K562 treated with DMSO at 1 percent for 12 hours (cell line): ENCODE data around the gene TRIM31. TPM values are rescaled to one million over a fixed set of nuclear protein-coding genes. Genes with fewer than 3 reads are reported as not detected.

ENCODE experiments used
- total RNA-seq: library from RNA; unstranded; fragments of 300-600 nt; gene quantifications from 2 replicates; pipeline ENCODE4 v1.2.3, GENCODE V29; 2022; ENCODE audit not compliant: insufficient read depth

TRIM31 gene
- total RNA-seq: not detected in 2 replicates

DNA sequence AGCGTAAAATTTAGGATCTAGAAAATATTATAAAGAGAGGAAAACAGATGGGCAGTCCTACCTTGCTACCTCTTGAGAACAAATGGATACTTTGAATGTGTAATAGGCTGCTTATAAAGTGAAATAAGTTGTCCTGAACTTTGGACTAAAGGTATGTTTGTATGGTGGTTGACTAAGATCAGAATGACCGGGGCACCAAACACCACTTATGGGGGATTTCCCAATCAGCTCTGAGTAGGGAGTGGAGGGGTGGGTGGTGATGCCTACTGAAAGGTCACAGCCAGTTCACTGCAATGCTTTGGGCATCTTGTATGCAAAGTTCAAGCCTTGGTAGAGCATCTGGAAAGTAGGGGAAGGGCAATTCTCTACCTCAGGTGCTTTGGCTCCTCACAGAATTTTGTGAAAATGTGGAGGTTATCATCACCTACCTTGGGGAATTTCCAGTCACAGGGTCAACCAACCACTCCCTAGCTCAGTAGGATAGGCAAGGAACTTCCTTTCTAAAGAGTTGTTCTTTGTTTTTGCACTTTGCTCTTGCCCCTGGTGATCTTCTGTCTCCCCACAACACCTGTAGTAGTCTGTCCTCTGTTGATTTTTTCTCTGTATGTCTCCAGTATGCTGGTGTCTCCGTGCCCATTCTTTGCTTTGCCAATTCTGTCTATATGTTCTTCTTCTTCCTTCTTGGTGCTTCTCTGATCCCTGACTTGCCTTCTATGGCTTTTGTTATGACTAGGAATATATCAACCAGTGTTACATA lies at the start of gene TRIM31:
TSS of gene TRIM31 (minus strand) at position 88 of the 757 bp plus-strand sequence. CDS start 285 bp downstream, outside the sequence.

GRCh38 chr6:30160785-30161531 lies 48.1 kb upstream of the TRIM31 start, which contains the start of gene TRIM10:
Gene TRIM10, minus strand, starts transcription at chr6:30161211. Its CDS starts 353 bp downstream, at chr6:30160858.

DNA sequence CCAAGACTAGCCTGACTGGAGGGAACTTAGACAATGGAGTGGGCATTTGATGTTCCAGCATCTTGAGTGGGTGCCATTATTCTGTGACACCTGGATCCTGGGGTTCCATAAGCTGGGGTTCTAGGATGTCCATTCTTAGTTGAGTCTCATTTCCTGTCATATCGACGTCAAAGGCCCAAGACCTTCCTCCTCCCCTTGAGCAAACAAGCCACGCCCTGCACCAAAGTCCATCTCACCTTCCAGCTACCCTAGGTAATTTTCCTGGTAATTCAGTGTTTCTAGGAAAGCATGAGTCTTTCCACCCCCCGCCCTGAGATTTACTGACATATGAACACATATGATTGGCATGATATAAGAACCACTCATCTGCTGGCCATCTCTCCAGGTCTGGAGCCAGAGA lies 22.9 kb upstream of the TRIM31 start, which contains the start of gene TRIM40:
TSS of gene TRIM40 (plus strand) at position 384 of the 400 bp plus-strand sequence. CDS start 897 bp downstream, outside the sequence.

DNA sequence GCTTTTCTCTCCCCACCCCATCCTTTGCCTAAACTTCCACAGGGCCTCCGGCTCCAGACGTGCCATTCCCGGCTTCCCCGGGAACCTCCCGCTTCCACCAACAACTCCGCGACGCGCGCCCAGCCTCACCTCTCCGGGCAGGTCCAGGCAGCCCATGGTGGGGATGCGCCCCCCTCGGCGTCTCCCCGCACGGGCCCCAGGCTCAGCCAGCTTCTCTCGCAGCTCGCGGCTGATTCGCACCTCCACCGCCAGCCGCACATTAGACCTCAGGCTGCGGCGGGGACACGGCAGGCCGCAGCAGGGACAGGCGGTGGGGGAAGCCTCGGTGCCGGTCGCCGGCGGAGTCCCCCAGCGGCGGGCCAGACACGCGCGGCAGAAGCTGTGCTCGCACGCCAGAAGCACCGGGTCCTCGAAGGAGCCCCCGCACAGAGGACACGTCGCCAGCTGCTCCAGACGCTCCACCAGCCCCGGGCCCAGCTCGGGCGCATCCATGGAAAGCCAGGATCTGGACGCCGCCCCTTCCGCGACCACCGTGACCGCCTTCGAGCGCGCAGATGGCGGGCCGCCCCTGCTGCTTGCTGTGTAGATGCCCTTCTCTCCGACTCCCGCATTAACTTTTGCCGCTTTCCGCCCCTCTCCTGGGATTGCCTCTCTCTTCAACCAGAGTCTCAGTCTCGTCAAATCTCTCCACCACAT lies 37.6 kb downstream of the TRIM31 start, which contains the start of gene RNF39:
TSS of gene RNF39 (minus strand) at position 676 of the 696 bp plus-strand sequence. CDS start at position 492, 184 bp downstream.

DNA sequence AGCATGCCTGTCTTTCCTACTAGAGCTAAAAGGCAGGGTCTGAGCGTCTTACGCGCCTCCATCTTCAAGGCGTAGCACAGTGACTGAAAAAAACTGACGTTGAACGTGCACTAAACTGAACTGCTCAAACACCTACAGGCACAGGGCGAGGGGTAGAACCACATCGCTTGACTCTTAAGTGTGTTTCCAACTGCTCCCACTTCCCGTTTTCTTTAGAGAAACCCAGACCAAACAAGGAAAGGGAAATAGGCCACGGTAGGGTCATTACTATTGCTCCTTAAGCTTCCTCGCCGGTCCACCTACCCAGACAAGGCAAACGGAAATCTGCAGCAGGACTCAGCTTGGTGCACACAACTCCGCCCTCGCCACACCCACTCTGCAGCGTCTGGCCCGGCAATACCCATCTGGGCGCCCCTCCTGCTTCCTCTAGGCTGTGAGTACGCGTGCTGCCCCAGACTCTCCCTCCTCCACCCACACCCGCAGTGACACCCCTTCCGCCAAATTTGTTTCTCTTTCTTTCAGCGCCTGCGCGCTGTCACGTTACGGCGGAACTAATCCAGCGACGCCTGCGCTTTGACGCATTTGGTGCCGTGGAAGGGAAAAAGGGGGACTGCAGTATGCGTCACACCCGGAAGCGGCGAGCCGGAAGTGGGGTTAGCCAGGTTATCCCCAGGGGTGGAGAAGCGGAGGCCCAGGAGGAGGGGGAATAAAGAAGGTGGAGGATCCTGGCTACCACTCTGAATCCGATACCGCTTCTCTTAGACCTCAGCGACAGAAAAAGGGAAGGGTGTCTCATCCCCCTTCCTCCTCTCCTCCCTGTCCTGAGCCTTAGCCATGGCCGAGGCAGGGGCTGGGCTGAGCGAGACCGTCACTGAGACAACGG lies 46.1 kb downstream of the TRIM31 start, which contains the start of gene PPP1R11:
TSS of gene PPP1R11 (plus strand) at position 622 of the 883 bp plus-strand sequence. CDS start at position 835, 213 bp downstream.

DNA sequence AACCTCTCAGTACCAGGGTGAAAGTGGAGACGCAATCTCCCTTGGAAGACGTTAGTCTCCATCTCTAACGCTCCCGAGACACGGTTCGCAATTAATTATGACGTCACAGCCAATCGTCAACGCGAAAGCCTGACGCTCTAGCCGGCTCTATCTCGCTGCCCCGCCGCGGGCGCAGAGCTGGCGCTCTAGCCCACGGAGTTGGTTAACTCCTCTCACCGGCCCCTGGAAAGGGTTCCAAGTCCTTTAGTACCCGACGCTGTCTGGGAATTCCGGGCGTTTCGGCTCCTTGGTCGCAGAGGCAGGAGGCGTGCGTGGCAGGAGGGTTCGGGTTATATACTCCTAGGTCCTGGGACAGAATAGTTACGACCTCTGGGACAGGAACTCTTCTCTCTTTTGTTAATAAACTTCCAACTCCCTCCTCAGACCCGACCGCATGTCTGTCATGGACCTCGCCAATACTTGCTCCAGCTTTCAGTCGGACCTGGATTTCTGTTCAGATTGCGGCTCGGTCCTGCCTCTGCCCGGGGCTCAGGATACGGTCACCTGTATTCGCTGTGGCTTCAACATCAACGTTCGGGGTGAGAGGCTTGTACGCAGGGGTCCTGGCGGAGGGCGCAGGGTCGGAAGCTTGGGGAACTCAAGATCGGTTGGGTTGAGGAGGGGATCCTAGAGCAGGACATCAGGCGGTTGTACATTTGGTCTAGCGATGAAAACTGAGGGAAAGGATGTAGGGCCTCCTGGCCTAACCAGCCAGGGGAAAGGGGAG lies 51.6 kb downstream of the TRIM31 start, which contains the start of gene POLR1H:
TSS of gene POLR1H (plus strand) at position 174 of the 766 bp plus-strand sequence. CDS start at position 434, 260 bp downstream.

Other genes starting within 250 kb of the TRIM31 start
- gene HLA-A, start 170.6 kb downstream of the TRIM31 start, total RNA-seq: not detected in 2 replicates
- gene POLR1H, start 51.8 kb downstream of the TRIM31 start, total RNA-seq: 69.0 and 123 TPM in 2 replicates
- gene PPP1R11, start 45.9 kb downstream of the TRIM31 start, total RNA-seq: 36.4 and 54.0 TPM in 2 replicates
- gene RNF39, start 37.3 kb downstream of the TRIM31 start, total RNA-seq: 0.50 and 3.3 TPM in 2 replicates
- gene TRIM40, start 23.1 kb upstream of the TRIM31 start, total RNA-seq: not detected in 2 replicates
- gene TRIM10, start 48.1 kb upstream of the TRIM31 start, total RNA-seq: not detected in 2 replicates
- not detected in 2 replicates for gene TRIM15, start 50.5 kb upstream of the TRIM31 start, total RNA-seq
- gene TRIM26, start 100.3 kb upstream of the TRIM31 start, total RNA-seq: 6.0 and 13.3 TPM in 2 replicates
- 6.4 and 16.2 TPM in 2 replicates for gene TRIM39, start 213.8 kb upstream of the TRIM31 start, total RNA-seq
- 237 and 358 TPM in 2 replicates for gene RPP21, start 232.1 kb upstream of the TRIM31 start, total RNA-seq